K562 (cell line): ENCODE data around the gene SDR42E2. TPM values are rescaled to one million over a fixed set of nuclear protein-coding genes. Genes with fewer than 3 reads are reported as not detected.

Experiments used
- DNMT1 ChIP-seq: fragments of 450-650 bp; IDR thresholded peaks from 2 replicates; pipeline ENCODE4 v1.6.1; 2016; ENCODE audit warnings: antibody characterized with exemption, mild to moderate bottlenecking
- ETV5 ChIP-seq: sonication (generic); formaldehyde crosslinking; IDR thresholded peaks from 2 replicates; pipeline ENCODE4 v1.4.0; 2020; ENCODE audit warnings: low read depth, mild to moderate bottlenecking, missing genetic modification reagents
- FIP1L1 ChIP-seq: fragments of 200-400 bp; formaldehyde crosslinking; IDR thresholded peaks from 2 replicates; pipeline ENCODE4 v1.6.1; 2018; ENCODE audit warnings: mild to moderate bottlenecking, low read depth, low read length; ENCODE audit not compliant: poor library complexity, severe bottlenecking
- HOXB6 ChIP-seq: fragments of 250-450 bp; sonication (Bioruptor Pico); IDR thresholded peaks from 2 replicates; pipeline ENCODE4 v1.5.1; 2022; ENCODE audit warnings: mild to moderate bottlenecking, borderline replicate concordance
- PHB2 ChIP-seq: fragments of 450-650 bp; IDR thresholded peaks from 2 replicates; pipeline ENCODE4 v1.6.1; 2017; ENCODE audit warnings: low read depth
- ZC3H8 ChIP-seq: fragments of 450-650 bp; IDR thresholded peaks from 2 replicates; pipeline ENCODE4 v1.6.1; 2017
- ZNF436 ChIP-seq: fragments of 250-450, 450-650 bp; sonication (Bioruptor Pico); formaldehyde crosslinking; IDR thresholded peaks from 2 replicates; pipeline ENCODE4 v1.7.0; 2020; ENCODE audit warnings: mild to moderate bottlenecking
- ZNF695 ChIP-seq: fragments of 450-650 bp; formaldehyde crosslinking; IDR thresholded peaks from 2 replicates; pipeline ENCODE4 v1.4.0; 2020; ENCODE audit warnings: mild to moderate bottlenecking, moderate library complexity
- ZNF830 ChIP-seq: fragments of 250-450 bp; sonication (Bioruptor Pico); IDR thresholded peaks from 2 replicates; pipeline ENCODE4 v1.5.0; 2021; ENCODE audit warnings: mild to moderate bottlenecking
- polyA plus RNA-seq, 8 experiments: library from polyadenylated mRNA; depleted of rRNA in 4 of 8; stranded (reverse) in 5 of 8; unstranded in 3 of 8; fragments of >200 nt; fragmentation: Nextera tagmentation in 2 of 8; fragmentation: Illumina TruSeq in 1 of 8; extraction: Ambion mirVana in 2 of 8; extraction: Trizol in 1 of 8; gene quantifications; 2 replicates each; pipeline versions ENCODE4 v1.2.1 to v1.2.3, GENCODE V29; 2011 to 2014; ENCODE audit warnings: inconsistent platforms in 1 of 8, missing spikeins in 1 of 8
- total RNA-seq, 7 experiments: library from RNA; depleted of rRNA in 6 of 7; stranded (reverse); fragments of >200 nt in 6 of 7; fragmentation: Illumina TruSeq in 2 of 7; extraction: Trizol in 2 of 7; gene quantifications; 2 replicates each; pipeline versions ENCODE4 v1.2.1 to v1.2.3, GENCODE V29; 2011 to 2021; ENCODE audit warnings: low replicate concordance in 1 of 7
- TF ChIP-seq, protein P1 (sequence below), 2 experiments: fragments of 450-650 bp in 1 of 2; sonication (generic) in 1 of 2; formaldehyde crosslinking; conservative IDR thresholded peaks; 2 replicates each; pipeline versions ENCODE4 v1.4.0 to v1.8.1; 2020 to 2022; ENCODE audit warnings: mild to moderate bottlenecking in 1 of 2, missing genetic modification reagents in 1 of 2
- TF ChIP-seq, protein P2 (sequence below): fragments of 450-650 bp; IDR thresholded peaks from 2 replicates; pipeline ENCODE4 v1.6.1; 2016; ENCODE audit warnings: mild to moderate bottlenecking
- TF ChIP-seq, protein P3 (sequence below): fragments of 200-600 bp; sonication (generic); IDR thresholded peaks from one replicate; pipeline ENCODE4 v1.6.1; 2012; ENCODE audit warnings: mild to moderate bottlenecking, low read depth, low read length, inconsistent platforms

SDR42E2 gene
- total and polyA plus RNA-seq, 9 of the 15 experiments (the other 6 are each of a cell fraction or from before 2014, with no cell fraction given) = 0.03 to 0.07 (median 0.04) TPM; not detected in 4

GRCh38 chr16:22203091-22203490 is 40.8 kb downstream of the SDR42E2 start (continued):
- TF ChIP-seq, protein P1, sequence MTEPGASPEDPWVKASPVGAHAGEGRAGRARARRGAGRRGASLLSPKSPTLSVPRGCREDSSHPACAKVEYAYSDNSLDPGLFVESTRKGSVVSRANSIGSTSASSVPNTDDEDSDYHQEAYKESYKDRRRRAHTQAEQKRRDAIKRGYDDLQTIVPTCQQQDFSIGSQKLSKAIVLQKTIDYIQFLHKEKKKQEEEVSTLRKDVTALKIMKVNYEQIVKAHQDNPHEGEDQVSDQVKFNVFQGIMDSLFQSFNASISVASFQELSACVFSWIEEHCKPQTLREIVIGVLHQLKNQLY (CRISPR knock-in tag; conservative IDR thresholded peaks at IDR 0.05) = no peak
- TF ChIP-seq, protein P2, sequence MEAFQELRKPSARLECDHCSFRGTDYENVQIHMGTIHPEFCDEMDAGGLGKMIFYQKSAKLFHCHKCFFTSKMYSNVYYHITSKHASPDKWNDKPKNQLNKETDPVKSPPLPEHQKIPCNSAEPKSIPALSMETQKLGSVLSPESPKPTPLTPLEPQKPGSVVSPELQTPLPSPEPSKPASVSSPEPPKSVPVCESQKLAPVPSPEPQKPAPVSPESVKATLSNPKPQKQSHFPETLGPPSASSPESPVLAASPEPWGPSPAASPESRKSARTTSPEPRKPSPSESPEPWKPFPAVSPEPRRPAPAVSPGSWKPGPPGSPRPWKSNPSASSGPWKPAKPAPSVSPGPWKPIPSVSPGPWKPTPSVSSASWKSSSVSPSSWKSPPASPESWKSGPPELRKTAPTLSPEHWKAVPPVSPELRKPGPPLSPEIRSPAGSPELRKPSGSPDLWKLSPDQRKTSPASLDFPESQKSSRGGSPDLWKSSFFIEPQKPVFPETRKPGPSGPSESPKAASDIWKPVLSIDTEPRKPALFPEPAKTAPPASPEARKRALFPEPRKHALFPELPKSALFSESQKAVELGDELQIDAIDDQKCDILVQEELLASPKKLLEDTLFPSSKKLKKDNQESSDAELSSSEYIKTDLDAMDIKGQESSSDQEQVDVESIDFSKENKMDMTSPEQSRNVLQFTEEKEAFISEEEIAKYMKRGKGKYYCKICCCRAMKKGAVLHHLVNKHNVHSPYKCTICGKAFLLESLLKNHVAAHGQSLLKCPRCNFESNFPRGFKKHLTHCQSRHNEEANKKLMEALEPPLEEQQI = no peak
- TF ChIP-seq ZNF830 (CRISPR knock-in tag) = no peak
- TF ChIP-seq HOXB6 (CRISPR knock-in tag) = no peak
- TF ChIP-seq PHB2 = no peak
- TF ChIP-seq ETV5 (CRISPR knock-in tag) = no peak
- no peak for TF ChIP-seq FIP1L1
- TF ChIP-seq, protein P3, sequence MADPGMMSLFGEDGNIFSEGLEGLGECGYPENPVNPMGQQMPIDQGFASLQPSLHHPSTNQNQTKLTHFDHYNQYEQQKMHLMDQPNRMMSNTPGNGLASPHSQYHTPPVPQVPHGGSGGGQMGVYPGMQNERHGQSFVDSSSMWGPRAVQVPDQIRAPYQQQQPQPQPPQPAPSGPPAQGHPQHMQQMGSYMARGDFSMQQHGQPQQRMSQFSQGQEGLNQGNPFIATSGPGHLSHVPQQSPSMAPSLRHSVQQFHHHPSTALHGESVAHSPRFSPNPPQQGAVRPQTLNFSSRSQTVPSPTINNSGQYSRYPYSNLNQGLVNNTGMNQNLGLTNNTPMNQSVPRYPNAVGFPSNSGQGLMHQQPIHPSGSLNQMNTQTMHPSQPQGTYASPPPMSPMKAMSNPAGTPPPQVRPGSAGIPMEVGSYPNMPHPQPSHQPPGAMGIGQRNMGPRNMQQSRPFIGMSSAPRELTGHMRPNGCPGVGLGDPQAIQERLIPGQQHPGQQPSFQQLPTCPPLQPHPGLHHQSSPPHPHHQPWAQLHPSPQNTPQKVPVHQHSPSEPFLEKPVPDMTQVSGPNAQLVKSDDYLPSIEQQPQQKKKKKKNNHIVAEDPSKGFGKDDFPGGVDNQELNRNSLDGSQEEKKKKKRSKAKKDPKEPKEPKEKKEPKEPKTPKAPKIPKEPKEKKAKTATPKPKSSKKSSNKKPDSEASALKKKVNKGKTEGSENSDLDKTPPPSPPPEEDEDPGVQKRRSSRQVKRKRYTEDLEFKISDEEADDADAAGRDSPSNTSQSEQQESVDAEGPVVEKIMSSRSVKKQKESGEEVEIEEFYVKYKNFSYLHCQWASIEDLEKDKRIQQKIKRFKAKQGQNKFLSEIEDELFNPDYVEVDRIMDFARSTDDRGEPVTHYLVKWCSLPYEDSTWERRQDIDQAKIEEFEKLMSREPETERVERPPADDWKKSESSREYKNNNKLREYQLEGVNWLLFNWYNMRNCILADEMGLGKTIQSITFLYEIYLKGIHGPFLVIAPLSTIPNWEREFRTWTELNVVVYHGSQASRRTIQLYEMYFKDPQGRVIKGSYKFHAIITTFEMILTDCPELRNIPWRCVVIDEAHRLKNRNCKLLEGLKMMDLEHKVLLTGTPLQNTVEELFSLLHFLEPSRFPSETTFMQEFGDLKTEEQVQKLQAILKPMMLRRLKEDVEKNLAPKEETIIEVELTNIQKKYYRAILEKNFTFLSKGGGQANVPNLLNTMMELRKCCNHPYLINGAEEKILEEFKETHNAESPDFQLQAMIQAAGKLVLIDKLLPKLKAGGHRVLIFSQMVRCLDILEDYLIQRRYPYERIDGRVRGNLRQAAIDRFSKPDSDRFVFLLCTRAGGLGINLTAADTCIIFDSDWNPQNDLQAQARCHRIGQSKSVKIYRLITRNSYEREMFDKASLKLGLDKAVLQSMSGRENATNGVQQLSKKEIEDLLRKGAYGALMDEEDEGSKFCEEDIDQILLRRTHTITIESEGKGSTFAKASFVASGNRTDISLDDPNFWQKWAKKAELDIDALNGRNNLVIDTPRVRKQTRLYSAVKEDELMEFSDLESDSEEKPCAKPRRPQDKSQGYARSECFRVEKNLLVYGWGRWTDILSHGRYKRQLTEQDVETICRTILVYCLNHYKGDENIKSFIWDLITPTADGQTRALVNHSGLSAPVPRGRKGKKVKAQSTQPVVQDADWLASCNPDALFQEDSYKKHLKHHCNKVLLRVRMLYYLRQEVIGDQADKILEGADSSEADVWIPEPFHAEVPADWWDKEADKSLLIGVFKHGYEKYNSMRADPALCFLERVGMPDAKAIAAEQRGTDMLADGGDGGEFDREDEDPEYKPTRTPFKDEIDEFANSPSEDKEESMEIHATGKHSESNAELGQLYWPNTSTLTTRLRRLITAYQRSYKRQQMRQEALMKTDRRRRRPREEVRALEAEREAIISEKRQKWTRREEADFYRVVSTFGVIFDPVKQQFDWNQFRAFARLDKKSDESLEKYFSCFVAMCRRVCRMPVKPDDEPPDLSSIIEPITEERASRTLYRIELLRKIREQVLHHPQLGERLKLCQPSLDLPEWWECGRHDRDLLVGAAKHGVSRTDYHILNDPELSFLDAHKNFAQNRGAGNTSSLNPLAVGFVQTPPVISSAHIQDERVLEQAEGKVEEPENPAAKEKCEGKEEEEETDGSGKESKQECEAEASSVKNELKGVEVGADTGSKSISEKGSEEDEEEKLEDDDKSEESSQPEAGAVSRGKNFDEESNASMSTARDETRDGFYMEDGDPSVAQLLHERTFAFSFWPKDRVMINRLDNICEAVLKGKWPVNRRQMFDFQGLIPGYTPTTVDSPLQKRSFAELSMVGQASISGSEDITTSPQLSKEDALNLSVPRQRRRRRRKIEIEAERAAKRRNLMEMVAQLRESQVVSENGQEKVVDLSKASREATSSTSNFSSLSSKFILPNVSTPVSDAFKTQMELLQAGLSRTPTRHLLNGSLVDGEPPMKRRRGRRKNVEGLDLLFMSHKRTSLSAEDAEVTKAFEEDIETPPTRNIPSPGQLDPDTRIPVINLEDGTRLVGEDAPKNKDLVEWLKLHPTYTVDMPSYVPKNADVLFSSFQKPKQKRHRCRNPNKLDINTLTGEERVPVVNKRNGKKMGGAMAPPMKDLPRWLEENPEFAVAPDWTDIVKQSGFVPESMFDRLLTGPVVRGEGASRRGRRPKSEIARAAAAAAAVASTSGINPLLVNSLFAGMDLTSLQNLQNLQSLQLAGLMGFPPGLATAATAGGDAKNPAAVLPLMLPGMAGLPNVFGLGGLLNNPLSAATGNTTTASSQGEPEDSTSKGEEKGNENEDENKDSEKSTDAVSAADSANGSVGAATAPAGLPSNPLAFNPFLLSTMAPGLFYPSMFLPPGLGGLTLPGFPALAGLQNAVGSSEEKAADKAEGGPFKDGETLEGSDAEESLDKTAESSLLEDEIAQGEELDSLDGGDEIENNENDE = no peak
- no peak for TF ChIP-seq ZNF436 (CRISPR knock-in tag)
- TF ChIP-seq ZNF695 (CRISPR knock-in tag) = no peak
- no peak for TF ChIP-seq DNMT1
- no peak for TF ChIP-seq ZC3H8
